ENCODE data around the gene EIF2B5.
A peak's percentile ranks its signal among the peaks of the same experiment; 100 is the strongest.
"Not testable (repeated sequence)": the region's sequence is repeated elsewhere in the genome, so short reads cannot be mapped to it uniquely, and the experiment has no call there.

The EIF2B5 gene

DNA sequence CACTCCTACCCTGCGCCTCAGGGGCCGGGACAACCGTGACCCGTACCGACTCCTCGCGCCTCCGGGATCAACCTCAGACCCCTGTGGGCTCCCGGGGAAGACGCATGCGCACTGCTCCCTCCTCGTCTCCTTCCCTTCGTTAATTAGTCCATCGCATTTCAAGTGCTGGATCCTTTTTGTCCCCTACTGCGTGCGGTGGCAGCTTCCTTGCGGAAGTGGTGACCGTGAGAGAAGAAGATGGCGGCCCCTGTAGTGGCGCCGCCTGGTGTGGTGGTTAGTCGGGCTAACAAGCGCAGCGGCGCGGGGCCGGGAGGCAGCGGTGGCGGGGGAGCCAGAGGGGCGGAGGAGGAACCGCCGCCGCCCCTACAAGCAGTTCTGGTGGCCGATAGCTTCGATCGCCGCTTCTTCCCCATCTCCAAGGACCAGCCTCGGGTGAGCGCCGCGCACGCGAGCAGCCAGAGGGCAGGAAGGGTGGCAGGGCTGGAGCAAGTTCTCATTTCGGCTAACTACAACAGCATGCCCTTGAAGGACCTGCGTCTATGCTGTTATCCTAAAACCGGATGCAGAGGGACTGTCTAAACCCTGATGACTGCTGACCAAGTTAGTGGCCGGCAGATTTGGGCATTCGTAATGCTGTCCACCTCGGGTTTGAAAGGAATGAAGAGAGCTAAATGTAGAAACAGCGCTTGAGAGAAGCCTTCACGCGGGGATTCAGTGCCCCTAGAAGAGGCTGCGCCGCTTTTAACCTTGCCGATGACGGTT lies at the start of gene EIF2B5:
Gene EIF2B5, plus strand, starts transcription at position 210 of the 762 bp plus-strand sequence. Its CDS starts 28 bp downstream, at position 238.
- peak; percentile 63 for DNase-seq (ENCODE audit: low read depth)

- no peak for DNase-seq (ENCODE audit: low read depth)
These were observed 49.7 kb upstream of the EIF2B5 start for GRCh38 chr3:184085389-184085852.

DNA sequence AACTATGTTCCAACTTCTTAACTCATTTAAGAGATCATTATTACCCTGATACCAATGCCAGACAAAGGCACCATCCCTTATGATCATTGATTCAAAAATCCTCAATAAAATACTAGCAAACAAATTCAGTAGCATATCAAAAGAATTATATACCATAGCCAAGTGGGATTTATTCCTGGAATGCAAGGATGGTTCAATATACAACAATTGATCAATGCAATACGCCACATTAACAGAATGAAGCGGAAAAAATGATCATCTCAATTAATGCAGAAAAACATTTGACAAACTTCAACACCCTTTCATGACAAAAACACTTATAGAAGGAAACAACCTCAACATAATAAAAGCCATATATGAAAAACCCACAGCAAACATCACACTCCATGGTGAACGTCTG lies 43.0 kb upstream of the EIF2B5 start:
- DNase-seq (ENCODE audit: low read depth) = no peak

DNA sequence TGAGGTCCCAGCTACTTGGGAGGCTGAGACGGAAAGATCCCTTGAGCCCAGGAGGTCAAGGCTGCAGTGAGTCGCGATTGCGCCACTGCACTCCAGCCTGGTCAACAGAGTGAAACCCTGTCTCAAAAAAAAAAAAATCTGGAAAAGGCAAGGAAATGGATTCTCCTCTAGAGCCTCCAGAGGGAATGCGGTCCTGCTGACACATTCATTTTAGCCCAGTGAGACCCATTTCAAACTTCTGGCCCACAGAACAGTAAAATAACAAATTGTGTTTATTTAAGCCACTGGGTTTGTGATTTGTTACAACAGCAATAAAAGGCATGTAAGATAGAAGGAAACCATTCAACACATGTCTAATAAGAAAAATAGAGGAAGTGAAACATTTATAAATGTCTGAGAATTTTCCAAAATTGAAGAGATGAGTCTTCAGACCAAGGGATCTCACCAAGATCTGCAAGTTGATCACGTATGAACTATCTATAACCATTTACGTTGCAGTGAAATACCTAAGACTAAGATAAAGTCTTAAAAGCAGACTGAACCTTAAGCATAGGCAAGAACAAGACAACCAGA lies 38.3 kb upstream of the EIF2B5 start, which contains the start of gene HTR3E:
Gene HTR3E, plus strand, starts transcription at position 254 of the 573 bp plus-strand sequence. CDS start 466 bp downstream, outside the sequence.
- no peak for DNase-seq (ENCODE audit: low read depth)

GRCh38 chr3:184097556-184097955 lies 37.6 kb upstream of the EIF2B5 start:
- no peak for DNase-seq (ENCODE audit: low read depth)

DNA sequence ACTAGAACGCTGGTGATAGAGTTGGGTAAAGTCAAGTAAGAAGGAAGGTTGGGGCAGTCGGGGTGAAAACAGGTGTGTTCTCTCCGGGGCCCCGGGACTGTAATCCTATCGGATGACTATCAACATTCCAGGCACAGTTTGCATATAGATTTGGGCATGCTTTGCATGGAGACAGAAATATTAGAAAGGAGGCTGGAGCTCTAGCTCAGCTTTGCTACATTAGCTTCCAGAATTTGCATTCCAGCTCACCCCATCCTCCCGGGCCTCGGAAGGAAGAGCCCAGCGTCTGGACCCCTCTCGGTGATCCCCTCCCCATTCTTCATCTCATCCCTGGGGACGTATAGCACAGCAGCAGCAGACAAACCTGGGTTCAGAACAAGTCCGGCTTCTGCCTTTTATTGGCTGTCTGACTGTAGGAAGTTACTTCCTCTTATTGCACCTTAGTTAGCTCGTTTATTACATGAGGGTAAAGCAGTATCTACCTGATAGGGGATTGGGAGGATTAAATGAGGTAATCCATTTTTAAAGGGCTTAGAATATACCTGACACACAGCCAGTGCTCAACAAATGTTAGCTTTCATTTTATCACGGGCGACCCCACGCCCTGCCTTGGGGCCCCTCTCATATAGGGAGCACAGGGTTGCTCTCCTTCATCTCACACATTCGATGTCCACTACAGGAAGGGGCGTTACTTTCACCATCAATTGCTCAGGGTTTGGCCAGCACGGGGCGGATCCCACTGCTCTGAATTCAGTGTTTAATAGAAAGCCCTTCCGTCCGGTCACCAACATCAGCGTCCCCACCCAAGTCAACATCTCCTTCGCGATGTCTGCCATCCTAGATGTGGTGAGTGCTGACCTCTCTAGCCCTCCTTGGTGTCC lies 35.1 kb upstream of the EIF2B5 start:
- DNase-seq (ENCODE audit: low read depth) = no peak

DNA sequence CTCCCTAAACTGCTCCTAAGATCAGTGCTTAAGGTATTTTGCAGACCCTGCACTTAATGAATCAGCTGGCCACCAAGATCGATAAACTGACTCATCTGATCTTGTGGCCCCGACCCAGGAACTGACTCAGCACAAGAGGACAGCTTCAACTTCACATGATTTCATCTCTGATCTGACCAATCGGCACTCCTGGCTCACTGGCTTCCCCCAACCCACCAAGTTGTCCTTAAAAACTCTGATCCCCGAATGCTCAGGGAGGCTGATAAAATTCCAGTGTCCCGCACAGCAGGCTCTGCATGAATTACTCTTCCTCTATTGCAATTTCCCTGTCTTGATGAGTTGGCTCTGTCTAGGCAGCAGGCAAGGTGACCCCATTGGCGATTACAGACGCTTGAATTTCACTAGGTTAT lies 24.8 kb upstream of the EIF2B5 start:
- no peak for DNase-seq (ENCODE audit: low read depth)

- DNase-seq (ENCODE audit: low read depth) = no peak
These were observed 19.1 kb upstream of the EIF2B5 start for GRCh38 chr3:184116017-184116416.

- DNase-seq (ENCODE audit: low read depth) = no peak
These were observed 17.5 kb upstream of the EIF2B5 start for GRCh38 chr3:184117636-184118035.

DNA sequence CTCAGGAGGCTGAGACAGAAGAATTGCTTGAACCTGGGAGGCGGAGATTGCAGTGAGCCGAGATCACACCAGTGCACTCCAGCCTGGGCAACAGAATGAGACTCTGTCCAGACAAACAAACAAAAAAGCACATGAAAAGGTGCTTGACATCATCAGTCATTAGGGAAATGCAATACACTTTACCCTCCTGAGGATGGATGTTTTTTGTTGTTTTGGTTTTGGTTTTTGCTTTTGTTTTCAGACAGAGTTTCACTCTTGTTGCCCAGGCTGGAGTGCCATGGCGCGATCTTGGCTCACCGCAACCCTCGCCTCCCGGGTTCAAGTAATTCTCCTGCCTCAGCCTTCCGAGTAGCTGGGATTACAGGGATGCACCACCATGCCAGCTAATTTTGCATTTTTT lies 14.1 kb upstream of the EIF2B5 start:
- DNase-seq (ENCODE audit: low read depth) = not testable (repeated sequence)

DNA sequence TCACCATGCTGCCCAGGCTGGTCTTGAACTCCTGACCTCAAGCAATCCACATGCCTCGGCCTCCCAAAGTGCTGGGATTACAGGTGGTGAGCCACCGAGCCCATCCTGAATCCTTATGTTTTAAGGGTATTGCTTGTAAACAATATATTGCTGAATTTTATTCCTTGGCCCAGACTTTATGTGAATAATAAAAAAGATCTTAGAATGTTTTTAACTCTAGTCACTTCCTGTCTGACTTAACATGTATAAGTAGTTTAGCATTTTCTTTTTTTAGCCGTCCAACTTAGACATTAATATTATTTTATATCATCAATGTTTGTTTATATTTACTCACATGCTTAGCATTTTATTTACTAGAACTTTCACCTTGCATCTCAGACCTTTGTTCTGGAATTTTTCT lies 9.2 kb upstream of the EIF2B5 start:
- no peak for DNase-seq (ENCODE audit: low read depth)

DNA sequence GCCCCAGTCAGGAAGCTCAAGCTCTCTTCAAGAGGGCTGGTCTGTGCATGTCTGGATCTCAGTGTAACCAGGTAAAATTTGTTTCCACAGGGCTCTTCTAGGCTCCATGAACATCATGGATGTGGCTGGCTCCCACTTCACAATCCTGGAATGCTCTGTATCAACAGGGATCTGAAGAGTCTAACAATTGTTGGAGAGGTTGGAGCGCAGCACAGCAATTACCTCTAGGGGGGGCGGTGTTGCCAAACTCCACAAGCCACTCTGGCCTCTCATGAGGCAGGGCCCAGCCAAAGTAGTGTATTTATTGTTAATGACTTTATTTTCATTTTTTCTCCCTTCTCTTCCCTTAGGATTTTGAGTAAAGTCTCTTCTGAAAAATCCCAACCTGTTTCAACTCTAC lies 6.1 kb upstream of the EIF2B5 start:
- no peak for DNase-seq (ENCODE audit: low read depth)

DNA sequence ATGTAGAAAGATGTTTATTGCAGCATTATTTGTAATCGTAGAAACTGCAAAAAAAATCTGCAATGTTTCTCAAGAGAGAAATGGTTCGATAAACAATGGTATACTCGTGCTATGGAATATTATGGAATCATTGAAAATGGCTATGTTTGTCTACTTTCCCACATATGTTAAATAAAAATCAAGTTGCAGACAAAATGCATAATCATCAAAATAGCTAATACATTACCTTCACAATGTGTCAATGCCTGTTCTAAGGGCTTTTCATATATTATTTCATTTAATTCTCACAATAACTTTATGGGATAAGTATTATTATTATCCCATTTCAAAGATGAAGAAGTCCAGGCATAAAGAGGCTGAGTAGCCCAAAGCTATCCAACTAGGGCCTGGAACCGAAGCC lies 2.2 kb upstream of the EIF2B5 start:
- DNase-seq (ENCODE audit: low read depth) = no peak

- peak; percentile 38 for DNase-seq (ENCODE audit: low read depth)
These were observed 1.1 kb upstream of the EIF2B5 start for GRCh38 chr3:184133840-184134745.

GRCh38 chr3:184134746-184135148 lies 411 bp upstream of the EIF2B5 start:
- no peak for DNase-seq (ENCODE audit: low read depth)

GRCh38 chr3:184135911-184136260 lies 728 bp downstream of the EIF2B5 start:
- no peak for DNase-seq (ENCODE audit: low read depth)

DNA sequence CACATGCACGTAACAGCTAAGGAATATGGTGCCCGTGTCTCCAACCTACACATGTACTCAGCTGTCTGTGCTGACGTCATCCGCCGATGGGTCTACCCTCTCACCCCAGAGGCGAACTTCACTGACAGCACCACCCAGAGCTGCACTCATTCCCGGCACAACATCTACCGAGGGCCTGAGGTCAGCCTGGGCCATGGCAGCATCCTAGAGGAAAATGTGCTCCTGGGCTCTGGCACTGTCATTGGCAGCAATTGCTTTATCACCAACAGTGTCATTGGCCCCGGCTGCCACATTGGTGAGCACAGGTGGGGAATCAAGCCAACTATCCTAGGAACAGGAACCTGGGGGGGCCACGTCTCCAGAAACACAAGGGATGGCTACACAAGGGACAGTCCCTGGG lies 5.3 kb downstream of the EIF2B5 start:
- no peak for DNase-seq (ENCODE audit: low read depth)

GRCh38 chr3:184142199-184142598 lies 7.0 kb downstream of the EIF2B5 start:
- DNase-seq (ENCODE audit: low read depth) = no peak

DNA sequence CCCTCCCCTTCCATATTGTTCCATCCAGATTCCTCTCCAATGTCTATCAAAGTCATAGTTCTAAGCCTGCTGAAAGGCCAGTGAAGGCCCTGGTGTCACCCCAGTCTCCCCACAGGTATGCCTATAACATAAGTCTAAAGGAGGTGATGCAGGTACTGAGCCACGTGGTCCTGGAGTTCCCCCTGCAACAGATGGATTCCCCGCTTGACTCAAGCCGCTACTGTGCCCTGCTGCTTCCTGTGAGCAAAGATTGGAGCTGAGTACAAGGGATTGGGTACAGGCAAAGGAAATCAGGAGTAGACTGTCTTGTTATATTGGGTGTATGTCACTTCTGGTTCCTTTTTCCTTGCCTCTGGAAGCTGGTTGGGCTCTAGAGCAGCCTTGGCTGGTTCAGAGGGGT lies 8.2 kb downstream of the EIF2B5 start:
- DNase-seq (ENCODE audit: low read depth) = no peak

DNA sequence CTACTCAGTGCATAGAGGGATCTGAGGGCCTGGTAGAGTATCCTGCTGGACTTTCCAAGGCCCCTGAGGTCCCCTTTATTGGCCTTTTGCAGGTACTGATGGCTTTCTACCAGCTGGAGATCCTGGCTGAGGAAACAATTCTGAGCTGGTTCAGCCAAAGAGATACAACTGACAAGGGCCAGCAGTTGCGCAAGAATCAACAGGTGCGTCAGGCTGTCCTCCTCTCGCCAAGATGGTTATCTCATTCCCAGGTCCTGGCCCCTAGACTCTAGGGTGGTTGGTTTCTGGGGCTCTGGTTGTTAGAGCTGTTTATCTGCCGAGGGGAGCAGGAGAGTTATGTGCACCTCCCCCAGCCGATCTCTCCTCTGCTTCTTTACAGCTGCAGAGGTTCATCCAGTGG lies 9.3 kb downstream of the EIF2B5 start:
- DNase-seq (ENCODE audit: low read depth) = no peak

DNA sequence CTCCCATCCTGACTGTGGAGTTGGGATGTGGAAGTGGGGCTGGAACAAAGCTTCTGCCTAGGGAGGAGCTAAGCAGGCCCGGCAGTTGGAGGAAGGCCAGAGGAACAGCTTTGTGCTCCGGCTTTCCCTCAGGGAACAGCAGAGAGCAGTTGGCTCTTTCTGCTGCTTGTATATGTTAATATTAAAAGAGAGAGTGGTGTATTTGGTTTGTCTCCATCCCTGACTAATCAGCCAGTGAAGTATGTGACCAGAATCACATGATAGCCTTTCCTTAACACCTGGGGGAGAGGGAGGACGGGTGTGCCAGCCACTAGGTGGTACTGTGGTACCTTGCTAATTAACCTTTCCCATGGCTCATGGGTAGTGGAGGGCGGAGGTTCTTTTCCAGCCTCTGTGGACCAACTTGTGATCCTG lies 10.0 kb downstream of the EIF2B5 start:
- no peak for DNase-seq (ENCODE audit: low read depth)

Measured in stimulated activated CD8-positive, alpha-beta memory T cell treated with anti-CD3 and anti-CD28 coated beads, Interleukin-7, amount 100 ng/mL, for 24 hours (primary cell).